Caco-2 (cell line): ENCODE results near the gene LONP1. TPM values are rescaled to one million over a fixed set of nuclear protein-coding genes. Genes with fewer than 3 reads are reported as not detected.
A peak's percentile ranks its signal among the peaks of the same experiment; 100 is the strongest.

Experiments used
- BruUV-seq: library from RNA; stranded (reverse); fragments of 400-500 nt; replicated peaks from 2 replicates; lab custom pipeline; 2021; lab: Mats Ljungman, UMichigan
- CTCF ChIA-PET: fragments of 300-600 bp; sonication (Branson Sonifier 250); formaldehyde crosslinking; loops from one replicate; lab custom pipeline; 2022; ENCODE audit warnings: antibody characterized with exemption; lab: Charles Lee
- POLR2A ChIA-PET: fragments of 300-600 bp; sonication (Branson Sonifier 250); formaldehyde crosslinking; loops from one replicate; lab custom pipeline; 2022; ENCODE audit warnings: antibody characterized with exemption; lab: Charles Lee
- DNase-seq, 2 experiments: peaks; one replicate each; pipeline versions ENCODE4 v3.0.0 to v3.0.0-alpha.2; 2020 to 2022
- H3K27me3 ChIP-seq: replicated peaks from 2 replicates; pipeline ENCODE4 v1.6.0; 2011; ENCODE audit warnings: low read length; ENCODE audit not compliant: control insufficient read depth, insufficient read depth
- H3K36me3 ChIP-seq: 2 replicates; pipeline ENCODE4 v1.5.1; 2011; ENCODE audit warnings: low read length; ENCODE audit not compliant: control insufficient read depth, insufficient read depth
- H3K4me1 ChIP-seq: fragments of 250-450 bp; sonication (Bioruptor Pico); 2 replicates; pipeline ENCODE4 v1.5.1; 2020; ENCODE audit warnings: mild to moderate bottlenecking
- H3K4me3 ChIP-seq: 2 replicates; pipeline ENCODE4 v1.5.1; 2011; ENCODE audit warnings: low read depth, mild to moderate bottlenecking, control low read depth, low read length
- H3K9me3 ChIP-seq: fragments of 250-450 bp; sonication (Bioruptor Pico); 2 replicates; pipeline ENCODE4 v1.5.1; 2020; ENCODE audit warnings: mild to moderate bottlenecking, moderate library complexity
- H3K27ac Mint-ChIP-seq: one replicate; pipeline ENCODE4 v1.8.0; 2022; ENCODE audit warnings: mixed read lengths; ENCODE audit not compliant: unreplicated experiment
- H3K27me3 Mint-ChIP-seq: one replicate; pipeline ENCODE4 v1.8.0; 2022; ENCODE audit warnings: mixed read lengths; ENCODE audit not compliant: insufficient read depth, unreplicated experiment
- H3K36me3 Mint-ChIP-seq: one replicate; pipeline ENCODE4 v1.8.0; 2022; ENCODE audit warnings: mild to moderate bottlenecking, mixed read lengths; ENCODE audit not compliant: insufficient read depth, unreplicated experiment
- H3K4me1 Mint-ChIP-seq: one replicate; pipeline ENCODE4 v1.8.0; 2022; ENCODE audit warnings: low read depth, mixed read lengths; ENCODE audit not compliant: unreplicated experiment
- H3K4me3 Mint-ChIP-seq: one replicate; pipeline ENCODE4 v1.8.0; 2022; ENCODE audit warnings: mild to moderate bottlenecking, moderate library complexity, mixed read lengths; ENCODE audit not compliant: unreplicated experiment
- H3K9me3 Mint-ChIP-seq: one replicate; pipeline ENCODE4 v1.8.0; 2022; ENCODE audit warnings: mixed read lengths; ENCODE audit not compliant: unreplicated experiment
- intact Hi-C: fragments of 100-400 bp; cut with micrococcal nuclease; formaldehyde crosslinking; loops from one replicate; pipeline ENCODE4 v1.10.0; 2022; ENCODE audit not compliant: unreplicated experiment
- total RNA-seq: library from RNA; stranded (reverse); gene quantifications from 2 replicates; pipeline ENCODE4 v1.2.3, GENCODE V29; 2022
- TF ChIP-seq, protein P1 (sequence below), 2 experiments: fragments of 200-600 bp in 1 of 2; IDR thresholded peaks; 1 replicate in 1 of 2; 2 replicates in 1 of 2; pipeline versions ENCODE4 v1.5.1 to v1.8.0; 2011 to 2022; ENCODE audit warnings: antibody characterized with exemption in 1 of 2, control low read depth in 1 of 2, inconsistent platforms in 1 of 2, low read depth in 1 of 2, low read length in 1 of 2, mild to moderate bottlenecking in 1 of 2, moderate library complexity in 1 of 2; ENCODE audit not compliant: insufficient read depth in 1 of 2, severe bottlenecking in 1 of 2, unreplicated experiment in 1 of 2

Gene LONP1
- total RNA-seq, 1 experiment from 2014 or later, result 208 TPM

- CTCF ChIA-PET, result interaction anchor here (0.6 to 1.5 kb wide), 8 partner anchors 21 to 706 kb away, joined by 3 to 9 read pairs (median 5); partner anchors contain the start of genes CATSPERD, LONP1, SAFB2 and TINCR
Measured at GRCh38 chr19:5687360-5688198, 32.4 kb downstream of the LONP1 start.

GRCh38 chr19:5686647-5687359, 33.1 kb downstream of the LONP1 start:
- H3K27ac Mint-ChIP-seq, result peak overlapping the region; percentile 45
- intact Hi-C loops, result no loop called here
- DNase-seq, result peak; percentile 97 to 99
- H3K9me3 ChIP-seq, result no peaks in the 10 kb centered on the region
- BruUV-seq, result no TSS peak
- H3K9me3 Mint-ChIP-seq, result no peaks in the 10 kb centered on the region
- ChIA-PET CTCF (interaction anchor here (0.6 to 1.5 kb wide), 9 partner anchors 20 to 707 kb away, joined by 3 to 9 read pairs (median 5); partner anchors contain the start of genes CATSPERD, LONP1, SAFB2 and TINCR), POLR2A (interaction anchor here (0.5 to 1.2 kb wide), 8 partner anchors 32 to 1228 kb away, joined by 3 to 6 read pairs (median 4); partner anchors contain the start of genes CATSPERD, LONP1, SAFB and SAFB2)
- H3K27me3 ChIP-seq, result no peaks in the 10 kb centered on the region
- peaks cover 6% of the 10 kb centered on the region for H3K36me3 ChIP-seq
- no peaks in the 10 kb centered on the region for H3K27me3 Mint-ChIP-seq
- H3K4me3 Mint-ChIP-seq, result peak overlapping the region; percentile 75
- H3K36me3 Mint-ChIP-seq, result peaks cover 23% of the 10 kb centered on the region
- no peaks in the 10 kb centered on the region for H3K4me1 ChIP-seq
- TF ChIP-seq, protein P1, sequence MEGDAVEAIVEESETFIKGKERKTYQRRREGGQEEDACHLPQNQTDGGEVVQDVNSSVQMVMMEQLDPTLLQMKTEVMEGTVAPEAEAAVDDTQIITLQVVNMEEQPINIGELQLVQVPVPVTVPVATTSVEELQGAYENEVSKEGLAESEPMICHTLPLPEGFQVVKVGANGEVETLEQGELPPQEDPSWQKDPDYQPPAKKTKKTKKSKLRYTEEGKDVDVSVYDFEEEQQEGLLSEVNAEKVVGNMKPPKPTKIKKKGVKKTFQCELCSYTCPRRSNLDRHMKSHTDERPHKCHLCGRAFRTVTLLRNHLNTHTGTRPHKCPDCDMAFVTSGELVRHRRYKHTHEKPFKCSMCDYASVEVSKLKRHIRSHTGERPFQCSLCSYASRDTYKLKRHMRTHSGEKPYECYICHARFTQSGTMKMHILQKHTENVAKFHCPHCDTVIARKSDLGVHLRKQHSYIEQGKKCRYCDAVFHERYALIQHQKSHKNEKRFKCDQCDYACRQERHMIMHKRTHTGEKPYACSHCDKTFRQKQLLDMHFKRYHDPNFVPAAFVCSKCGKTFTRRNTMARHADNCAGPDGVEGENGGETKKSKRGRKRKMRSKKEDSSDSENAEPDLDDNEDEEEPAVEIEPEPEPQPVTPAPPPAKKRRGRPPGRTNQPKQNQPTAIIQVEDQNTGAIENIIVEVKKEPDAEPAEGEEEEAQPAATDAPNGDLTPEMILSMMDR (IDR thresholded peaks at IDR 0.05; ENCODE audit: insufficient read depth in 1 of 2, low read depth in 1 of 2, low read length in 1 of 2, severe bottlenecking in 1 of 2, unreplicated experiment in 1 of 2), result peak; percentile 77 to 83
- peaks cover 1% of the 10 kb centered on the region for H3K4me1 Mint-ChIP-seq
- peak overlapping the region; percentile 76 for H3K4me3 ChIP-seq

More at GRCh38 chr19:5687360-5688198, 32.4 kb downstream of the LONP1 start:
- DNase-seq, result no peak
- H3K9me3 Mint-ChIP-seq, result no peaks in the 10 kb centered on the region
- H3K4me3 Mint-ChIP-seq, result peak overlapping the region; percentile 75
- H3K27me3 ChIP-seq, result no peaks in the 10 kb centered on the region
- BruUV-seq, result no TSS peak
- H3K4me1 ChIP-seq, result no peaks in the 10 kb centered on the region
- intact Hi-C loops, result no loop called here
- peak overlapping the region; percentile 16; the same call in 1 of the 2 replicates for H3K4me3 ChIP-seq
- peaks cover 7% of the 10 kb centered on the region for H3K36me3 ChIP-seq
- peaks cover 30% of the 10 kb centered on the region for H3K36me3 Mint-ChIP-seq
- peak overlapping the region; percentile 43 for H3K27ac Mint-ChIP-seq
- H3K4me1 Mint-ChIP-seq, result no peaks in the 10 kb centered on the region
- TF ChIP-seq, protein P1 (IDR thresholded peaks at IDR 0.05; ENCODE audit: insufficient read depth in 1 of 2, low read depth in 1 of 2, low read length in 1 of 2, severe bottlenecking in 1 of 2, unreplicated experiment in 1 of 2), result no peak
- H3K9me3 ChIP-seq, result no peaks in the 10 kb centered on the region
- no peaks in the 10 kb centered on the region for H3K27me3 Mint-ChIP-seq
- POLR2A ChIA-PET, result interaction anchor here (0.8 to 1.2 kb wide), 3 partner anchors 31 to 140 kb away, joined by 3 to 6 read pairs (median 6); partner anchors contain the start of genes CATSPERD and LONP1

DNA sequence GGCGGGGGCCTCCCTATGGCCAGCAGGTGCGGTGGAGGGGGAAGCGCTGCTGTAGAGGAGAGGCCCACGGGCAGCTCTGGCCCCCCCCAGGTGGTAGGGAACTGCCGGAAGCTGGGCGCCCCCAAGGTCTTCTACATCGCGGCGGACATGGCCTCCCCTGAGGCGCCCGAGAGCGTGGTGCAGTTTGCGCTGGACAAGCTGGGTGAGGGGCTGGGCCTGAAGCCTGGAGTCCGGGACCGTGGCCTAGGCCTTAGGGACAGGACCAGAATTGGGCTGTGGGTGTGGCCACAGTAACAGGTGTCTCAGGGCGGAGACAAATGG, 33.7 kb downstream of the LONP1 start:
- peak overlapping the region; percentile 45 for H3K27ac Mint-ChIP-seq
- CTCF ChIA-PET, result interaction anchor here (1.3 to 1.5 kb wide), 2 partner anchors 34 to 118 kb away, joined by 5 to 8 read pairs; partner anchors contain the start of genes CATSPERD and LONP1

More for the DNA sequence above, 33.7 kb downstream of the LONP1 start:
- H3K4me3 ChIP-seq, result peak overlapping the region; percentile 76
- intact Hi-C loops, result no loop called here
- no peak for DNase-seq
- POLR2A ChIA-PET, result interaction anchor here (0.5 to 1.2 kb wide), 6 partner anchors 32 to 1228 kb away, joined by 3 to 6 read pairs (median 4); partner anchors contain the start of genes CATSPERD, LONP1, SAFB and SAFB2
- Mint-ChIP-seq H3K9me3 (no peaks in the 10 kb centered on the region), H3K4me3 (peak overlapping the region; percentile 75), H3K27me3 (no peaks in the 10 kb centered on the region), H3K36me3 (peaks cover 23% of the 10 kb centered on the region), H3K4me1 (peaks cover 6% of the 10 kb centered on the region)
- no peaks in the 10 kb centered on the region for H3K27me3 ChIP-seq
- no peaks in the 10 kb centered on the region for H3K4me1 ChIP-seq
- peaks cover 4% of the 10 kb centered on the region; the same call in 1 of the 2 replicates for H3K36me3 ChIP-seq
- BruUV-seq, result no TSS peak
- TF ChIP-seq, protein P1 (IDR thresholded peaks at IDR 0.05; ENCODE audit: insufficient read depth in 1 of 2, low read depth in 1 of 2, low read length in 1 of 2, severe bottlenecking in 1 of 2, unreplicated experiment in 1 of 2), result no peak
- no peaks in the 10 kb centered on the region for H3K9me3 ChIP-seq
